Mesothelial cell of epicardium (in vitro differentiated cells): Measurements from ENCODE around the gene PLIN1. TPM values are rescaled to one million over a fixed set of nuclear protein-coding genes. Genes with fewer than 3 reads are reported as not detected.

Source experiments
- DNase-seq, 2 experiments: peaks; one replicate each; pipeline ENCODE4 v3.0.0; 2021; ENCODE audit warnings: low spot score in 2 of 2; ENCODE audit not compliant: unreplicated experiment in 2 of 2
- H3K27ac Mint-ChIP-seq: 2 replicates; pipeline ENCODE4 v1.8.0; 2021; ENCODE audit warnings: mixed read lengths
- H3K27me3 Mint-ChIP-seq: 2 replicates; pipeline ENCODE4 v1.8.0; 2021; ENCODE audit warnings: low read depth, mixed read lengths
- H3K36me3 Mint-ChIP-seq: 2 replicates; pipeline ENCODE4 v1.8.0; 2021; ENCODE audit warnings: mixed read lengths
- H3K4me1 Mint-ChIP-seq: 2 replicates; pipeline ENCODE4 v1.8.0; 2021; ENCODE audit warnings: mixed read lengths
- H3K4me3 Mint-ChIP-seq: 2 replicates; pipeline ENCODE4 v1.8.0; 2021; ENCODE audit warnings: mild to moderate bottlenecking, moderate library complexity, mixed read lengths
- H3K9me3 Mint-ChIP-seq: 2 replicates; pipeline ENCODE4 v1.8.0; 2021; ENCODE audit warnings: mixed read lengths
- CTCF ChIP-seq: fragments of 200-600 bp; sonication (generic); IDR thresholded peaks from one replicate; pipeline ENCODE4 v1.5.0; 2021; ENCODE audit warnings: antibody characterized with exemption; ENCODE audit not compliant: unreplicated experiment
- total RNA-seq: library from RNA; stranded (reverse); gene quantifications from 3 replicates; pipeline ENCODE4 v1.2.1, GENCODE V29; 2021

Gene PLIN1
- total RNA-seq = 0.27 to 0.58 TPM (median 0.31 TPM) in 3 replicates

GRCh38 chr15:89679212-89679611 lies at the start of gene PLIN1:
Gene PLIN1 (minus strand): TSS chr15:89679367. CDS start chr15:89677489, 1,878 bp downstream.
- H3K4me3 Mint-ChIP-seq = no peak within 1 kb of the TSS
- no peaks in the 10 kb centered on the region for H3K27me3 Mint-ChIP-seq
- no peak for DNase-seq
- no peaks in the 10 kb centered on the region for H3K4me1 Mint-ChIP-seq
- TF ChIP-seq CTCF = no peak
- H3K9me3 Mint-ChIP-seq = no peaks in the 10 kb centered on the region
- peaks cover 5% of the 10 kb centered on the region for H3K36me3 Mint-ChIP-seq
- no peak within 1 kb of the TSS for H3K27ac Mint-ChIP-seq

GRCh38 chr15:89728254-89728653 lies 49.1 kb upstream of the PLIN1 start:
- Mint-ChIP-seq H3K36me3 (no peaks in the 10 kb centered on the region), H3K9me3 (peaks cover 5% of the 10 kb centered on the region), H3K27me3 (peaks cover 27% of the 10 kb centered on the region), H3K4me1 (no peaks in the 10 kb centered on the region), H3K4me3 (no peak overlapping the region), H3K27ac (no peak overlapping the region)
- TF ChIP-seq CTCF = no peak
- no peak for DNase-seq

- Mint-ChIP-seq H3K4me1 (no peaks in the 10 kb centered on the region), H3K27me3 (peaks cover 20% of the 10 kb centered on the region), H3K36me3 (no peaks in the 10 kb centered on the region), H3K27ac (no peak overlapping the region), H3K9me3 (peaks cover 18% of the 10 kb centered on the region), H3K4me3 (no peak overlapping the region)
- DNase-seq = no peak
- TF ChIP-seq CTCF = no peak
These were observed 45.9 kb upstream of the PLIN1 start for GRCh38 chr15:89725064-89725463.

- Mint-ChIP-seq H3K36me3 (no peaks in the 10 kb centered on the region), H3K4me1 (no peaks in the 10 kb centered on the region)
These were observed 45.5 kb upstream of the PLIN1 start for GRCh38 chr15:89724621-89725020.

GRCh38 chr15:89723031-89723430 lies 43.9 kb upstream of the PLIN1 start:
- TF ChIP-seq CTCF = no peak
- Mint-ChIP-seq H3K27ac (no peak overlapping the region), H3K4me3 (no peak overlapping the region), H3K36me3 (no peaks in the 10 kb centered on the region), H3K27me3 (peaks cover 16% of the 10 kb centered on the region), H3K9me3 (peaks cover 18% of the 10 kb centered on the region), H3K4me1 (no peaks in the 10 kb centered on the region)
- DNase-seq = no peak

More at GRCh38 chr15:89724621-89725020, 45.5 kb upstream of the PLIN1 start:
- no peak for TF ChIP-seq CTCF
- Mint-ChIP-seq H3K27ac (no peak overlapping the region), H3K27me3 (peaks cover 20% of the 10 kb centered on the region), H3K4me3 (no peak overlapping the region), H3K9me3 (peaks cover 18% of the 10 kb centered on the region)
- no peak for DNase-seq

- H3K4me1 Mint-ChIP-seq = no peaks in the 10 kb centered on the region
- H3K9me3 Mint-ChIP-seq = peaks cover 11% of the 10 kb centered on the region
- no peaks in the 10 kb centered on the region for H3K36me3 Mint-ChIP-seq
- no peak overlapping the region for H3K27ac Mint-ChIP-seq
- peaks cover 10% of the 10 kb centered on the region for H3K27me3 Mint-ChIP-seq
- DNase-seq = no peak
- TF ChIP-seq CTCF = no peak
- H3K4me3 Mint-ChIP-seq = no peak overlapping the region
These were observed 35.6 kb upstream of the PLIN1 start for GRCh38 chr15:89714775-89715174.
